Tibial artery (tissue), 4 donors: Measurements from ENCODE around the gene TMEM252.

Experiments used
- DNase-seq, 2 donors: peaks; one replicate each; pipeline ENCODE4 v3.0.0-alpha.2; 2019
- H3K27ac ChIP-seq, 2 donors: fragments of 200-600 bp; sonication (generic) in 1 of 2; 1 replicate in 1 of 2; 2 replicates in 1 of 2; pipeline ENCODE4 v1.5.1; 2018 to 2019; ENCODE audit warnings: mild to moderate bottlenecking in 1 of 2
- H3K27me3 ChIP-seq, 2 donors: fragments of 200-600 bp; sonication (generic) in 1 of 2; one replicate each; pipeline versions ENCODE4 v1.5.1 to v1.6.0; 2016 to 2019
- H3K36me3 ChIP-seq, 3 donors: fragments of 200-600 bp; sonication (generic) in 2 of 3; one replicate each; pipeline ENCODE4 v1.5.1; 2016 to 2019; ENCODE audit warnings: mild to moderate bottlenecking in 2 of 3
- H3K4me1 ChIP-seq, 4 donors: fragments of 200-600 bp; sonication (generic) in 2 of 4; 1 replicate in 3 of 4; 2 replicates in 1 of 4; pipeline ENCODE4 v1.5.1; 2016 to 2019
- H3K4me3 ChIP-seq, 2 donors: fragments of 200-600 bp; sonication (generic) in 1 of 2; 1 replicate in 1 of 2; 2 replicates in 1 of 2; pipeline ENCODE4 v1.5.1; 2018 to 2019; ENCODE audit warnings: mild to moderate bottlenecking in 2 of 2
- H3K9me3 ChIP-seq, 3 donors: fragments of 200-600 bp; sonication (generic) in 1 of 3; one replicate each; pipeline ENCODE4 v1.5.1; 2016 to 2019
- intact Hi-C: fragments of 100-400 bp; cut with DNase I; formaldehyde crosslinking; loops from one replicate; pipeline ENCODE4 v1.15.0; 2023; ENCODE audit warnings: low total_unique reads
- TF ChIP-seq, protein P1 (sequence below), 2 experiments: fragments of 200-600 bp in 1 of 2; fragments of 450-650 bp in 1 of 2; IDR thresholded peaks; one replicate each; pipeline ENCODE4 v1.5.1; 2017 to 2019; ENCODE audit warnings: antibody characterized with exemption in 2 of 2, mild to moderate bottlenecking in 1 of 2, moderate library complexity in 1 of 2

TMEM252 gene

DNA sequence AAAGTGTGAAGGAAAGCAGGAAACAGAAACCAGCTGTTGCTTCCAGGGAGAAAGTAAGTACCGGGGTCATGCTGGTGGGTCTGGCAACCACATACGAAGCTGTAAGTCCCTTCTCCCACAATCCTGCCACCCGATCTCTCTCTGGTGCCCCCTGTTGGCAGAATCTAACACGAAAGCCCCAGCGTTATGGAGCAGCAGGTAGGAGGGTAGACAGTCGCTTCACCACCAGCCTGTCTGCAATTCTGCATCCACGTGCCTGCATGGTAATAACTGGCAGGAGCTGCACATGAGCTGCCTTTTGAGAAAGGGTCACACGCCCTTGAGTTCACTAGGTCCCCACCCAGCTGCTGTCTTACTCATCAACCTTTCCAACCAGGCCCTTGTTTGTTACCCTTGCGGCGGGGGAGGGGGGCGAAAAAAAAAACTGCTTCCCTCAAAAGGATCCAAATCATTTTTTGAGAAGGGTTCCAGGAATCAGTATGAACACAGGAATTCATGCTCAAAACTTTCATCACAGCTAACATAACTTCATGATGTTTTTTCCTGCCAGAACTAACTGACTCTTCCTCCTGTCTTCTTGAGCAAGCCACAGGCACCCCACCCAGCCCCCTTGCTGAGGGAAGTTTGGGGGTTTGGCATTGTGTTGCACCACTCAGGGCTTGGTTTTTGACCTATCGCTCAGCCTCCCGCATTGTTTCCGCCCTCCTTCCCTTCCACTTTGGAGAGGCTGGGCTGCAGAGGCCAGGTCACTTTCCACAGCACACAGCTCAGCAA lies 19.6 kb upstream of the TMEM252 start:
- TF ChIP-seq, protein P1, sequence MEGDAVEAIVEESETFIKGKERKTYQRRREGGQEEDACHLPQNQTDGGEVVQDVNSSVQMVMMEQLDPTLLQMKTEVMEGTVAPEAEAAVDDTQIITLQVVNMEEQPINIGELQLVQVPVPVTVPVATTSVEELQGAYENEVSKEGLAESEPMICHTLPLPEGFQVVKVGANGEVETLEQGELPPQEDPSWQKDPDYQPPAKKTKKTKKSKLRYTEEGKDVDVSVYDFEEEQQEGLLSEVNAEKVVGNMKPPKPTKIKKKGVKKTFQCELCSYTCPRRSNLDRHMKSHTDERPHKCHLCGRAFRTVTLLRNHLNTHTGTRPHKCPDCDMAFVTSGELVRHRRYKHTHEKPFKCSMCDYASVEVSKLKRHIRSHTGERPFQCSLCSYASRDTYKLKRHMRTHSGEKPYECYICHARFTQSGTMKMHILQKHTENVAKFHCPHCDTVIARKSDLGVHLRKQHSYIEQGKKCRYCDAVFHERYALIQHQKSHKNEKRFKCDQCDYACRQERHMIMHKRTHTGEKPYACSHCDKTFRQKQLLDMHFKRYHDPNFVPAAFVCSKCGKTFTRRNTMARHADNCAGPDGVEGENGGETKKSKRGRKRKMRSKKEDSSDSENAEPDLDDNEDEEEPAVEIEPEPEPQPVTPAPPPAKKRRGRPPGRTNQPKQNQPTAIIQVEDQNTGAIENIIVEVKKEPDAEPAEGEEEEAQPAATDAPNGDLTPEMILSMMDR (IDR thresholded peaks at IDR 0.05) = peak; percentile 21 to 22
- intact Hi-C loops = no loop called here
- H3K9me3 ChIP-seq = no peaks in the 10 kb centered on the region
- peak in 1 of 2 donors; percentile 62 for DNase-seq
- peaks cover 0 to 21% (median 4%) of the 10 kb centered on the region in 4 donors for H3K4me1 ChIP-seq
- no peak overlapping the region for H3K4me3 ChIP-seq
- H3K36me3 ChIP-seq = no peaks in the 10 kb centered on the region
- H3K27me3 ChIP-seq = no peaks in the 10 kb centered on the region
- peak overlapping the region in 1 of 2 donors; percentile 24 for H3K27ac ChIP-seq

DNA sequence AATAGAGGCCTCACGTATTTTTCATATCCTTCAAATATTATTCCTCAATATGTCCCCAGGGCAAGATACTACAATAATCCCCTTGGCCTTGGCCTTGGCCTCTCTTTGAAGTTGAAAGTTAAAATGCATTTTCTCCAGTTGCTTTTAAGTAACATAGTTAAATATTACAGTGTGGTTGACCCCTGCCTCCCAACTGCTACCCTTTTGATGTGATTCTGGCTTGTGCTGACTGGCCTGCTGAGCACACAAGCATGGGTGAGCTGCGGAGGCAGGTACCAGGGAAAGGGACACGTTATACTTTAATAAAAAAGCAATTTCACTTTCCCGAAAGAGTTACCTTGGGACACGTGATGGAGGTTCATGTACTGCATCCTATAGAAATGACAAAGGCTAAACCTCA lies 17.9 kb upstream of the TMEM252 start:
- Histone ChIP-seq H3K9me3 (no peaks in the 10 kb centered on the region), H3K27ac (no peak overlapping the region)
- intact Hi-C loops = no loop called here

DNA sequence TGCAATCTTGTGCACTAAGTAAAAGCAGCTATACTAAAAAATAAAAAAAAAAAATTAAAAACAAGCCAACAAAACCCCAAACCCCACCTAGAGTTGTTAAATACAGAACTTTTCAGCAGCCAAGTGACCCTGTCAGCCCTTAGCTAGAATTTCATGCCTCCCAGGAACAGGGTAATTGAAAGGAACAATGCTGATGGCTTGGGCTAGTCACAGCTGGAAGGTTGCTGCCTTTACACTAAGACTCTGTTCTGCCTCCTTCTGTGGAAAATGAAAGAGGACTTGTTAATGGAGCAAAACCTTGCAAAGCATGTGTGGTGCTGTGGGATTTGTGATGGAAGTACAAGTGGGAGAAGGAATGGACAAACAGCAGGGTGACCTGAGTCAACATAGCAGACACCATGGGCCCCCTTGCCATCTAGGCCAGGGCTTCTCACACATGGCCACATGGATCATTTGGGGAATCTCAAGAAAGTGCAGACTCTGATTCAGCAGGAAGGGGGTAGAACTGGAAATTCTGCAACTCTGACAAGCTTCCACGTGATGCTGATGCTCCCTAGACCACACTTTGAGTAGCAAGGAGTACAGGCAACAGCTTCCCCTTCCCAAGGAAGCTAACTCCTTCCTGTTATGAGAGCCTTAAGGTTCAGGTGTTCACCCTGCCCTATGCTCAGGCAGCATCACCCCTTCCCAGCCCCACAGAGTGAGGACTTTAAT lies 14.9 kb upstream of the TMEM252 start:
- H3K9me3 ChIP-seq = no peaks in the 10 kb centered on the region
- TF ChIP-seq, protein P1 (IDR thresholded peaks at IDR 0.05) = no peak
- intact Hi-C loops = no loop called here
- peaks cover 0 to 24% (median 4%) of the 10 kb centered on the region in 4 donors for H3K4me1 ChIP-seq
- DNase-seq = no peak
- H3K27ac ChIP-seq = no peak overlapping the region
- H3K27me3 ChIP-seq = no peaks in the 10 kb centered on the region
- no peaks in the 10 kb centered on the region for H3K36me3 ChIP-seq
- no peak overlapping the region for H3K4me3 ChIP-seq

More for the DNA sequence above, 17.9 kb upstream of the TMEM252 start:
- peaks cover 0 to 10% (median 4%) of the 10 kb centered on the region in 4 donors for H3K4me1 ChIP-seq
- no peak overlapping the region for H3K4me3 ChIP-seq
- H3K27me3 ChIP-seq = no peaks in the 10 kb centered on the region
- H3K36me3 ChIP-seq = no peaks in the 10 kb centered on the region
- TF ChIP-seq, protein P1 (IDR thresholded peaks at IDR 0.05) = no peak
- DNase-seq = no peak

DNA sequence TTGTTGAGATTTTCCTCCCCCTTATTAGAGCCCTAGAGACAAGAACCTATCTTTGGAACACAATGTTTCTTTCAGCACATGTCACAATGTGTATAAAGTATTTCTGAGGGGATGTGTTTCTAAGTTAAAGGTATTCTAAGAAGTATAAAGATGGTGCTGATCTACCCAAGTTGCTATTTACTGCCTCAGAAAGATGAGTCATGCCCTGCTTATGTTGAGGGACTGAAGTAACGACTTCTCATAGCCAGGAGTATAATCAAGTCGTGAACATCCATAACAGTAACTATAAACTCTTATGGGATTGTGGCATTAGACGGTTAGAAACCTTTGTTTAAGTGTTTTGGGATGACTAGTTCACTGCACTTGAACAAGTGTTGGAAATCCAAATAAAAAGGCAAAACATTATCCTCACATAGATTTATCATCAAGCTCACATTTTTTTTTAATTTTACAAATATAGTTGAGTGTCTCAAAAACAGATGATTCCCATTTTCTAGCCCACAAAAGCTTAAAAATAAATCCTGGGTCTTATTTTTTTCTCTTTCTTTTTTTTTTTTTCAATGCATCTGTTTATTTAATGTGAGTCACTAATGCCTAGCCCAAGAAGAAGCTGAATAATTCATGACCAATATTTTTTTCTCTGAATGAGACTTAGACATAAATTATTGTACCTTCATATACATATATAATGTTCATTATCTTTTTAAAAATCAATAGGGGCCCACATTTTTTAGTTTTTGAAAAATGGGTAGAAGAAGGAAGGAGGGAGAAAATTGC lies 12.2 kb upstream of the TMEM252 start:
- H3K4me1 ChIP-seq = peaks cover 0 to 16% (median 0%) of the 10 kb centered on the region in 4 donors
- TF ChIP-seq, protein P1 (IDR thresholded peaks at IDR 0.05) = no peak
- H3K4me3 ChIP-seq = no peak overlapping the region
- no peak overlapping the region for H3K27ac ChIP-seq
- no peak for DNase-seq
- H3K27me3 ChIP-seq = no peaks in the 10 kb centered on the region
- intact Hi-C loops = no loop called here
- H3K36me3 ChIP-seq = no peaks in the 10 kb centered on the region
- H3K9me3 ChIP-seq = no peaks in the 10 kb centered on the region

DNA sequence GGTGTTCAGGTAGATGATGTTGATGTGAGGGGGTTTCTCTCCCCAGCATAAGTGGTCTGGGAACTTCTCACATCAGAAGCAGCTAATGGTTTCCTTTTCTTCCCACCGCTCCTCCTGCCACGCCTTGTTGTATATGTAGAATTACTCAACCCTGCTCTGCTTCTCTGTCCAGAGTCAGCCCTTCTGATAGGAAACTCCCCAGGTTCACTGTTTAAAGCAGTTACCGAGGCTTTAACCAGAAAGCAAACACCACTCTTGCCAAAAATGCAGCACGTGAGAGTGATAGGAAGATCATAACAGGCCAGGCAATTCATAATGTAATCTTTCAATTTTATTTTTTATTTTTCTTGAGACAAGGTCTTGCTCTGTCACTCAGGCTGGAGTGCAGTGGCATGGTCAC lies 10.5 kb upstream of the TMEM252 start:
- no peak overlapping the region for H3K4me3 ChIP-seq
- intact Hi-C loops = no loop called here
- H3K27ac ChIP-seq = no peak overlapping the region
- no peaks in the 10 kb centered on the region for H3K27me3 ChIP-seq
- TF ChIP-seq, protein P1 (IDR thresholded peaks at IDR 0.05) = no peak
- H3K36me3 ChIP-seq = no peaks in the 10 kb centered on the region
- H3K9me3 ChIP-seq = no peaks in the 10 kb centered on the region
- no peak for DNase-seq
- H3K4me1 ChIP-seq = peaks cover 0 to 23% (median 0%) of the 10 kb centered on the region in 4 donors
